H1 (cell line): ENCODE measurements around the gene RPL13A. TPM values are rescaled to one million over a fixed set of nuclear protein-coding genes. Genes with fewer than 3 reads are reported as not detected.

ENCODE experiments used
- CTCF ChIA-PET: fragments of 300-600 bp; sonication (Branson Sonifier 250); formaldehyde crosslinking; loops from one replicate; lab custom pipeline; 2021; ENCODE audit not compliant: partially characterized antibody; lab: Charles Lee
- POLR2A ChIA-PET: fragments of 300-600 bp; sonication (Branson Sonifier 250); formaldehyde crosslinking; loops from one replicate; lab custom pipeline; 2021; ENCODE audit warnings: inconsistent platforms; ENCODE audit not compliant: partially characterized antibody; lab: Charles Lee
- DNase-seq, 2 experiments: peaks; one replicate each; pipeline versions ENCODE4 v3.0.0 to v3.0.0-alpha.2; 2010 to 2022; ENCODE audit warnings: low spot score in 2 of 2, low read depth in 1 of 2, mixed read lengths in 1 of 2
- FAIRE-seq: peaks from 2 replicates; lab custom pipeline; 2011; peaks lifted over from hg19 to GRCh38; lab: Jason Lieb, UNC
- H2AFZ ChIP-seq: 2 replicates; pipeline ENCODE4 v1.8.1; 2012; ENCODE audit warnings: low read length, inconsistent platforms
- H2AK5ac ChIP-seq: 2 replicates; pipeline ENCODE4 v1.6.1; 2013; ENCODE audit warnings: low read depth, low read length
- H2BK120ac ChIP-seq: replicated peaks from 2 replicates; pipeline ENCODE3; 2013; ENCODE audit warnings: low read depth, low read length, inconsistent platforms
- H2BK12ac ChIP-seq: 2 replicates; pipeline ENCODE4 v1.6.1; 2013; ENCODE audit warnings: low read depth, low read length
- H2BK15ac ChIP-seq: 2 replicates; pipeline ENCODE4 v1.6.1; 2013; ENCODE audit warnings: low read length
- H2BK20ac ChIP-seq: 2 replicates; pipeline ENCODE4 v1.6.1; 2013; ENCODE audit warnings: low read length
- H2BK5ac ChIP-seq: 2 replicates; pipeline ENCODE4 v1.6.1; 2013; ENCODE audit warnings: low read depth, low read length
- H3K14ac ChIP-seq: 2 replicates; pipeline ENCODE4 v1.6.1; 2013; ENCODE audit warnings: inconsistent platforms; ENCODE audit not compliant: insufficient read length
- H3K18ac ChIP-seq: 2 replicates; pipeline ENCODE4 v1.6.1; 2013; ENCODE audit warnings: low read length; ENCODE audit errors: extremely low read depth
- H3K23ac ChIP-seq: 2 replicates; pipeline ENCODE4 v1.6.1; 2013; ENCODE audit warnings: inconsistent platforms; ENCODE audit not compliant: insufficient read length
- H3K23me2 ChIP-seq: 2 replicates; pipeline ENCODE4 v1.6.1; 2013; ENCODE audit warnings: low read depth, low read length
- H3K27ac ChIP-seq: 2 replicates; pipeline ENCODE4 v1.6.1; 2011; ENCODE audit warnings: low read depth, low read length, inconsistent platforms
- H3K27me3 ChIP-seq, 4 experiments: replicated peaks in 1 of 4; 1 replicate in 1 of 4; 2 replicates in 3 of 4; pipeline versions ENCODE4 v1.6.1 to v1.8.1; 2011 to 2013; ENCODE audit warnings: low read length in 3 of 4, mild to moderate bottlenecking in 3 of 4, inconsistent platforms in 2 of 4, mixed read lengths in 2 of 4, moderate library complexity in 1 of 4; ENCODE audit not compliant: control insufficient read depth in 3 of 4, insufficient read depth in 3 of 4; ENCODE audit errors: extremely low read depth in 1 of 4
- H3K36me3 ChIP-seq, 4 experiments: 2 replicates each; pipeline versions ENCODE4 v1.6.1 to v1.8.1; 2011 to 2013; ENCODE audit warnings: mild to moderate bottlenecking in 4 of 4, low read length in 3 of 4, moderate library complexity in 2 of 4, control low read depth in 1 of 4, inconsistent platforms in 1 of 4; ENCODE audit not compliant: insufficient read depth in 4 of 4, control insufficient read depth in 2 of 4
- H3K4ac ChIP-seq: replicated peaks from 2 replicates; pipeline ENCODE3; 2013; ENCODE audit warnings: low read length, low read depth, mixed read lengths, inconsistent platforms; ENCODE audit not compliant: insufficient read length
- H3K4me1 ChIP-seq, 4 experiments: replicated peaks in 1 of 4; 1 replicate in 1 of 4; 2 replicates in 3 of 4; pipeline versions ENCODE4 v1.6.1 to v1.8.1; 2011 to 2013; ENCODE audit warnings: low read length in 3 of 4, inconsistent platforms in 2 of 4, mixed read lengths in 1 of 4; ENCODE audit not compliant: insufficient read depth in 4 of 4, control insufficient read depth in 3 of 4
- H3K4me2 ChIP-seq, 2 experiments: 2 replicates each; pipeline versions ENCODE4 v1.6.1 to v1.8.1; 2011 to 2013; ENCODE audit warnings: low read depth in 2 of 2, low read length in 2 of 2, control low read depth in 1 of 2, inconsistent platforms in 1 of 2, mild to moderate bottlenecking in 1 of 2; ENCODE audit not compliant: insufficient read depth in 1 of 2
- H3K4me3 ChIP-seq, 4 experiments: fragments of 200-600, 300-600 bp in 1 of 4; sonication (generic), shearing (Covaris generic), sonication (Bioruptor Twin) in 1 of 4; 2 replicates each; pipeline versions ENCODE4 v1.5.1 to v1.8.1; 2011 to 2016; ENCODE audit warnings: low read length in 4 of 4, low read depth in 3 of 4, control low read depth in 2 of 4, inconsistent platforms in 2 of 4, mild to moderate bottlenecking in 2 of 4, mixed read lengths in 1 of 4, moderate library complexity in 1 of 4; ENCODE audit not compliant: insufficient read depth in 2 of 4; ENCODE audit errors: extremely low read depth in 1 of 4
- H3K56ac ChIP-seq: replicated peaks from 2 replicates; pipeline ENCODE3; 2013; ENCODE audit warnings: low read depth, mild to moderate bottlenecking, mixed read lengths, low read length, inconsistent platforms; ENCODE audit not compliant: insufficient read length
- H3K79me1 ChIP-seq: 2 replicates; pipeline ENCODE4 v1.6.1; 2013; ENCODE audit warnings: low read depth, low read length, control low read depth
- H3K79me2 ChIP-seq, 2 experiments: 2 replicates each; pipeline versions ENCODE4 v1.6.1 to v1.8.1; 2012 to 2013; ENCODE audit warnings: low read length in 2 of 2, mild to moderate bottlenecking in 2 of 2, inconsistent platforms in 1 of 2; ENCODE audit not compliant: insufficient read depth in 2 of 2, control insufficient read depth in 1 of 2
- H3K9ac ChIP-seq, 4 experiments: replicated peaks in 1 of 4; 1 replicate in 1 of 4; 2 replicates in 3 of 4; pipeline versions ENCODE4 v1.6.1 to v1.8.1; 2011 to 2013; ENCODE audit warnings: low read depth in 3 of 4, low read length in 3 of 4, control low read depth in 2 of 4, mild to moderate bottlenecking in 2 of 4, moderate library complexity in 2 of 4, inconsistent platforms in 1 of 4; ENCODE audit errors: extremely low read depth in 1 of 4
- H3K9me3 ChIP-seq, 2 experiments: 2 replicates each; pipeline versions ENCODE4 v1.6.1 to v1.8.1; 2012 to 2013; ENCODE audit warnings: mild to moderate bottlenecking in 2 of 2, moderate library complexity in 2 of 2, control low read depth in 1 of 2, inconsistent platforms in 1 of 2, low read depth in 1 of 2, low read length in 1 of 2, mixed read lengths in 1 of 2; ENCODE audit not compliant: insufficient read depth in 2 of 2
- H4K20me1 ChIP-seq, 2 experiments: replicated peaks in 1 of 2; 2 replicates each; pipeline versions ENCODE3 to v1.8.1; 2011 to 2013; ENCODE audit warnings: inconsistent platforms in 2 of 2, low read length in 2 of 2, mild to moderate bottlenecking in 1 of 2; ENCODE audit not compliant: insufficient read depth in 2 of 2, control insufficient read depth in 1 of 2
- H4K5ac ChIP-seq: 2 replicates; pipeline ENCODE4 v1.6.1; 2013; ENCODE audit warnings: low read length, low read depth, mixed read lengths, inconsistent platforms; ENCODE audit not compliant: insufficient read length
- H4K8ac ChIP-seq: 2 replicates; pipeline ENCODE4 v1.8.0; 2013; ENCODE audit warnings: mild to moderate bottlenecking, moderate library complexity, low read length, inconsistent platforms; ENCODE audit not compliant: insufficient read depth; ENCODE audit errors: extremely low read depth
- H4K91ac ChIP-seq: replicated peaks from 2 replicates; pipeline ENCODE3; 2013; ENCODE audit warnings: low read length, mixed read lengths, inconsistent platforms; ENCODE audit not compliant: insufficient read length
- ATF3 ChIP-seq: IDR thresholded peaks from 2 replicates; pipeline ENCODE4 v1.6.1; 2011; ENCODE audit warnings: low read depth, mild to moderate bottlenecking, low read length; ENCODE audit not compliant: insufficient read depth
- BRCA1 ChIP-seq: IDR thresholded peaks from 2 replicates; pipeline ENCODE4 v1.6.1; 2012; ENCODE audit warnings: low read depth, low read length, improper control_type of control experiment
- JUN ChIP-seq: IDR thresholded peaks from 2 replicates; pipeline ENCODE4 v1.6.1; 2011; ENCODE audit warnings: low read depth, mild to moderate bottlenecking, improper control_type of control experiment, low read length
- POLR2A ChIP-seq, 2 experiments: IDR thresholded peaks; 1 replicate in 1 of 2; 2 replicates in 1 of 2; pipeline ENCODE4 v1.6.1; 2011; ENCODE audit warnings: low read depth in 2 of 2, low read length in 2 of 2, mild to moderate bottlenecking in 2 of 2; ENCODE audit errors: control extremely low read depth in 1 of 2
- POLR2AphosphoS5 ChIP-seq: IDR thresholded peaks from 2 replicates; pipeline ENCODE4 v1.6.1; 2011; ENCODE audit warnings: low read depth, low read length
- RBBP5 ChIP-seq: IDR thresholded peaks from 2 replicates; pipeline ENCODE4 v1.7.1; 2012; ENCODE audit warnings: low read depth, mild to moderate bottlenecking, inconsistent platforms, low read length, moderate library complexity, borderline replicate concordance
- SIN3A ChIP-seq, 2 experiments: IDR thresholded peaks in 1 of 2; conservative IDR thresholded peaks in 1 of 2; 2 replicates each; pipeline ENCODE4 v1.6.1; 2011 to 2012; ENCODE audit warnings: low read length in 2 of 2, improper control_type of control experiment in 1 of 2, low read depth in 1 of 2, mild to moderate bottlenecking in 1 of 2
- SP1 ChIP-seq: IDR thresholded peaks from 2 replicates; pipeline ENCODE4 v1.6.1; 2011; ENCODE audit warnings: low read depth, low read length
- WGBS, 2 experiments: shearing (Covaris generic) in 1 of 2; methylation state at CpG; one replicate each; pipeline versions ENCODE4 v1.1.6 to v1.1.7; 2013 to 2015; ENCODE audit warnings: low lambda C conversion rate in 2 of 2, mixed read lengths in 2 of 2, inconsistent platforms in 1 of 2, low coverage in 1 of 2, missing lambda C conversion rate in 1 of 2; ENCODE audit not compliant: insufficient replicate concordance in 2 of 2, insufficient coverage in 1 of 2, insufficient read length in 1 of 2; ENCODE audit errors: extremely low coverage in 1 of 2, missing lambda C conversion rate in 1 of 2; 5-methylcytosine and 5-hydroxymethylcytosine counted together
- polyA plus RNA-seq, 7 experiments: library from polyadenylated mRNA; depleted of rRNA in 3 of 7; stranded (reverse) in 5 of 7; unstranded in 2 of 7; fragments of >200 nt in 5 of 7; fragments of 200-250 nt in 2 of 7; gene quantifications; 1 replicate in 5 of 7; 2 replicates in 1 of 7; 4 replicates in 1 of 7; pipeline versions ENCODE4 v1.2.1 to v1.2.3, GENCODE V29; 2011 to 2013; ENCODE audit warnings: missing spikeins in 2 of 7, mixed read lengths in 2 of 7
- total RNA-seq: library from RNA; stranded (reverse); fragmentation: NEBNext Ultra II Directional; extraction: Animal tissue kit (Norgen Biotek cat#: 25700); gene quantifications from 2 replicates; pipeline ENCODE4 v1.2.1, GENCODE V29; 2021
- TF ChIP-seq, protein P1 (sequence below): IDR thresholded peaks from 2 replicates; pipeline ENCODE4 v1.6.1; 2011; ENCODE audit warnings: low read length, improper control_type of control experiment

Gene RPL13A
- total and polyA plus RNA-seq, 2 of the 8 experiments (the other 6 are each of a cell fraction or from before 2014, with no cell fraction given), result 3,305 to 8,868 TPM

DNA sequence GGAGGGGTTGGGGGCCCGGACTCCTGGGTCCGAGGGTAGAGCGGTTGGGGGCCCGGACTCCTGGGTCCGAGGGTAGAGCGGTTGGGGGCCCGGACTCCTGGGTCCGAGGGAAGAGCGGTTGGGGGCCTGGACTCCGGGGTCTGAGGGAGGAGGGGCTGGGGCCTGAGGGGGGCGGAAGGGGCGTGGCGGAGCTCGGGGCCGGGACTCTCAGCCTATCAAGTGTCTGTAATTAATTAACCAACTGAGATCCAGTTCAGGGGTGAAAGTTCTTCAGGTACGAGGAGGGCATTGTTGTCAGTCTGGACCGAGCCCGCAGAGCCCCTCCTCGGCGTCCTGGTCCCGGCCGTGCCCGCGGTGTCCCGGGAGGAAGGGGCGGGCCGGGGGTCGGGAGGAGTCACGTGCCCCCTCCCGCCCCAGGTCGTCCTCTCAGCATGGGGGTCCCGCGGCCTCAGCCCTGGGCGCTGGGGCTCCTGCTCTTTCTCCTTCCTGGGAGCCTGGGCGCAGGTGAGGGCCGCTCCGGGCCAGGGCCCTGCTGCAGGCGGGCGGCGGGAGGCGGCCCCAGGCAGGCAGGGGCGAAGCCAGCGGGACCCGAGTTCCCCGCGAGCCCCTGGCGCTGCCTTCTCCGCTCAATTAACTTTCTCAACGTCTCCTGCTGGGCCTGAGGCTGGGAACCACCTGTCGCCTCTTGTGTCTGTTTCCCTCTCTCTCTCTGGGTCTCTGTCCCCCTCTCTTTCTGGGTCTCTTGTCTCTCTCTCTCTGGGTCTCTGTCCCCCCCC is 25.8 kb downstream of the RPL13A start:
- 0% methylated on average over 8 of the region's 50 CpGs; no CpG with 5 or more reads in 1 of the 2 experiments for WGBS, 2 experiments
- Histone ChIP-seq H3K9me3 (no peaks in the 10 kb centered on the region), H4K20me1 (no peaks in the 10 kb centered on the region), H3K4me1 (peaks cover 0 to 9% (median 8%) of the 10 kb centered on the region in 4 experiments; a peak in 5 of 7 replicates), H3K4me3 (peak overlapping the region; percentile 66 to 93 (median 75)), H3K36me3 (peaks cover 0 to 4% (median 0%) of the 10 kb centered on the region in 4 experiments; a peak in 3 of 8 replicates), H4K8ac (peak overlapping the region; percentile 91), H3K14ac (no peak overlapping the region), H3K79me1 (peaks cover 3% of the 10 kb centered on the region; the same call in 1 of the 2 replicates), H3K27ac (peak overlapping the region; percentile 55; the same call in 1 of the 2 replicates), H3K27me3 (no peaks in the 10 kb centered on the region; a peak in 1 of 7 replicates), H3K23me2 (peaks cover 7% of the 10 kb centered on the region; the same call in 1 of the 2 replicates), H3K9ac (peak overlapping the region in 3 of 4 experiments; percentile 42 to 65 (median 48); a peak in 5 of 7 replicates), H3K79me2 (peaks cover 0 to 5% of the 10 kb centered on the region in 2 experiments; a peak in 1 of 4 replicates), H4K5ac (peak overlapping the region; percentile 58), H3K4ac (no peak overlapping the region), H2BK15ac (no peak overlapping the region), H2BK20ac (no peak overlapping the region), H3K56ac (peak overlapping the region; percentile 77), H3K18ac (no peak overlapping the region), H4K91ac (peak overlapping the region; percentile 85), H2AK5ac (no peak overlapping the region), H3K23ac (no peak overlapping the region), H2BK5ac (peak overlapping the region; percentile 90; the same call in 1 of the 2 replicates), H2BK12ac (no peak overlapping the region), H2BK120ac (no peak overlapping the region), H2AFZ (no peak overlapping the region), H3K4me2 (peak overlapping the region; percentile 75 to 88)
- CTCF ChIA-PET, result interaction anchor here (1.1 to 2.2 kb wide), 10 partner anchors 8 to 57 kb away, joined by 3 to 17 read pairs (median 4); partner anchors contain the start of gene RCN3
- POLR2A ChIA-PET, result interaction anchor here (0.7 to 3.5 kb wide), 12 partner anchors 9 to 156 kb away, joined by 3 to 20 read pairs (median 6); partner anchors contain the start of genes RCN3 and RPL13A
- FAIRE-seq (no peak), DNase-seq (peak in 1 of 2 experiments; percentile 81)
- peak; percentile 50; the same call in 1 of the 2 replicates for TF ChIP-seq ATF3
- TF ChIP-seq POLR2A (IDR thresholded peaks at IDR 0.05; ENCODE audit: control extremely low read depth in 1 of 2, low read depth in 2 of 2, low read length in 2 of 2), result peak in 1 of 2 experiments; percentile 75; a peak in 2 of 3 replicates
- 0 out of 2 replicates have a peak, but pooled peaks have one; percentile 21 for TF ChIP-seq SP1
- 0 out of 2 replicates have a peak, but pooled peaks have one; percentile 19 for TF ChIP-seq RBBP5
- peak in 1 of 2 experiments; percentile 65; a peak in 1 of 4 replicates for TF ChIP-seq SIN3A (conservative IDR thresholded peaks at IDR 0.05 in 1 of 2, IDR thresholded peaks at IDR 0.05 in 1 of 2; ENCODE audit: low read depth in 1 of 2, low read length in 2 of 2)
- no peak for TF ChIP-seq JUN
- TF ChIP-seq, protein P1, sequence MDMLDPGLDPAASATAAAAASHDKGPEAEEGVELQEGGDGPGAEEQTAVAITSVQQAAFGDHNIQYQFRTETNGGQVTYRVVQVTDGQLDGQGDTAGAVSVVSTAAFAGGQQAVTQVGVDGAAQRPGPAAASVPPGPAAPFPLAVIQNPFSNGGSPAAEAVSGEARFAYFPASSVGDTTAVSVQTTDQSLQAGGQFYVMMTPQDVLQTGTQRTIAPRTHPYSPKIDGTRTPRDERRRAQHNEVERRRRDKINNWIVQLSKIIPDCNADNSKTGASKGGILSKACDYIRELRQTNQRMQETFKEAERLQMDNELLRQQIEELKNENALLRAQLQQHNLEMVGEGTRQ, result peak; percentile 68
- peak; percentile 60 for TF ChIP-seq POLR2AphosphoS5
- TF ChIP-seq BRCA1, result no peak
